D341Med (cell line): Measurements from ENCODE around the gene LRRFIP1.
"Not testable (repeated sequence)": the region's sequence is repeated elsewhere in the genome, so short reads cannot be mapped to it uniquely, and the experiment has no call there.

Source experiments
- DNase-seq: peaks from one replicate; pipeline ENCODE4 v3.0.0; 2012; ENCODE audit warnings: low spot score

LRRFIP1 gene

GRCh38 chr2:237627441-237628246 lies at the start of gene LRRFIP1:
Gene LRRFIP1, plus strand, starts transcription at chr2:237627587. Its CDS starts 58 bp downstream, at chr2:237627645.
- DNase-seq = peak; percentile 69

GRCh38 chr2:237577956-237578870 lies 49.2 kb upstream of the LRRFIP1 start:
- DNase-seq = no peak

- DNase-seq = no peak
Measured at GRCh38 chr2:237581326-237581725, 46.1 kb upstream of the LRRFIP1 start.

- peak; percentile 61 for DNase-seq
Measured at GRCh38 chr2:237581751-237582746, 45.3 kb upstream of the LRRFIP1 start.

- no peak for DNase-seq
Measured at GRCh38 chr2:237583385-237584295, 43.7 kb upstream of the LRRFIP1 start.

- no peak for DNase-seq
Measured at GRCh38 chr2:237585590-237586221, 41.7 kb upstream of the LRRFIP1 start.

GRCh38 chr2:237588044-237588696 lies 39.2 kb upstream of the LRRFIP1 start:
- no peak for DNase-seq

- DNase-seq = no peak
Measured at GRCh38 chr2:237590272-237591140, 36.9 kb upstream of the LRRFIP1 start, which contains the start of gene RAB17. Gene RAB17, minus strand, starts transcription at chr2:237590734. Its CDS starts 4,580 bp downstream, at chr2:237586154.

- no peak for DNase-seq
Measured at GRCh38 chr2:237591141-237591881, 36.1 kb upstream of the LRRFIP1 start.

- DNase-seq = no peak
Measured at GRCh38 chr2:237592425-237592980, 34.9 kb upstream of the LRRFIP1 start.

GRCh38 chr2:237593036-237593435 lies 34.4 kb upstream of the LRRFIP1 start:
- no peak for DNase-seq

GRCh38 chr2:237593596-237594320 lies 33.6 kb upstream of the LRRFIP1 start:
- DNase-seq = no peak

GRCh38 chr2:237594514-237594871 lies 32.9 kb upstream of the LRRFIP1 start:
- no peak for DNase-seq

- not testable (repeated sequence) for DNase-seq
Measured at GRCh38 chr2:237595829-237596519, 31.4 kb upstream of the LRRFIP1 start.

- DNase-seq = no peak
Measured at GRCh38 chr2:237596520-237597195, 30.7 kb upstream of the LRRFIP1 start.
